Osteoblast (primary cell): ENCODE data around the gene EIF4E1B. TPM values are rescaled to one million over a fixed set of nuclear protein-coding genes. Genes with fewer than 3 reads are reported as not detected.

Source experiments
- DNase-seq: peaks from one replicate; pipeline ENCODE4 v3.0.0; 2011; ENCODE audit warnings: low spot score, mixed read lengths; ENCODE audit not compliant: insufficient read length; ENCODE audit errors: missing footprints
- H2AFZ ChIP-seq: 2 replicates; pipeline ENCODE4 v1.6.0; 2011; ENCODE audit warnings: mild to moderate bottlenecking, low read length
- H3K27ac ChIP-seq: 2 replicates; pipeline ENCODE4 v1.5.1; 2011; ENCODE audit warnings: mild to moderate bottlenecking, low read depth, low read length, moderate library complexity
- H3K27me3 ChIP-seq: 2 replicates; pipeline ENCODE4 v1.6.0; 2012; ENCODE audit warnings: mild to moderate bottlenecking, control low read depth, inconsistent platforms, low read length, moderate library complexity; ENCODE audit not compliant: insufficient read depth
- H3K36me3 ChIP-seq: 2 replicates; pipeline ENCODE4 v1.5.1; 2011; ENCODE audit warnings: mild to moderate bottlenecking, low read length, control low read depth, moderate library complexity; ENCODE audit not compliant: insufficient read depth
- H3K4me1 ChIP-seq: 2 replicates; pipeline ENCODE4 v1.5.1; 2011; ENCODE audit warnings: mild to moderate bottlenecking, low read length, control low read depth, moderate library complexity; ENCODE audit not compliant: insufficient read depth
- H3K4me2 ChIP-seq: 2 replicates; pipeline ENCODE4 v1.6.0; 2011; ENCODE audit warnings: mild to moderate bottlenecking, low read length; ENCODE audit not compliant: insufficient read depth
- H3K4me3 ChIP-seq: fragments of 200-600 bp; sonication (generic); 3 replicates; pipeline ENCODE4 v1.5.1; 2012; ENCODE audit warnings: mild to moderate bottlenecking, low read length, inconsistent platforms; ENCODE audit not compliant: insufficient read depth
- H3K79me2 ChIP-seq: 2 replicates; pipeline ENCODE4 v1.6.0; 2012; ENCODE audit warnings: mild to moderate bottlenecking, low read length, control low read depth, inconsistent platforms; ENCODE audit not compliant: insufficient read depth
- H3K9me3 ChIP-seq: 2 replicates; pipeline ENCODE4 v1.5.1; 2011; ENCODE audit warnings: low read depth, low read length, control low read depth
- H4K20me1 ChIP-seq: 2 replicates; pipeline ENCODE4 v1.6.0; 2012; ENCODE audit warnings: mild to moderate bottlenecking, low read length, control low read depth; ENCODE audit not compliant: insufficient read depth
- total RNA-seq: library from RNA; depleted of rRNA; stranded (reverse); fragments of >200 nt; gene quantifications from 2 replicates; pipeline ENCODE4 v1.2.3, GENCODE V29; 2012
- TF ChIP-seq, protein P1 (sequence below): IDR thresholded peaks from 2 replicates; pipeline ENCODE4 v1.5.1; 2011; ENCODE audit warnings: mild to moderate bottlenecking, low read depth, low read length, moderate library complexity; ENCODE audit errors: extremely low read depth

EIF4E1B gene
- total RNA-seq, 1 donor, result not detected

DNA sequence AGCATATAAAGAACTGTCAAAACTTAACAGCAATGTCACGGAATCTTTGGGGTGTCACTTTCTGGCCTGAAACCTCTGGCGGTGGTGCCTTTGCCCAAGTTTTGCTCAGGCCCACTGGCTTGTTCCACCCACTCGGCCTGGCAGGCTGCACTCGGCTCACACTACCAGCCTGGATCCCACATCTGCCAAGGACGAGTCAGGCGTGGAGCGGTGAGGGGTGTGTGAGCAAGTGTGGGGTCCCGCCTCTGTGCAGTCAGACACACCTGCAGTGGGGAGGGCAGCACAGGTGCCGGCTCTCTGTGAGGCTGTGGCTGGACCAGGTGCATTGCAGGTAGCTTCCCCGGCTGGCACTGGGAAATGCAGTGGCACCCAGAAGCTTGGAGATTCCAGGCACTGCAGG, 56.8 kb downstream of the EIF4E1B start:
- peaks cover 49% of the 10 kb centered on the region for H3K27me3 ChIP-seq
- no peaks in the 10 kb centered on the region for H3K36me3 ChIP-seq
- H3K4me2 ChIP-seq, result no peak overlapping the region
- no peak for DNase-seq
- TF ChIP-seq, protein P1, sequence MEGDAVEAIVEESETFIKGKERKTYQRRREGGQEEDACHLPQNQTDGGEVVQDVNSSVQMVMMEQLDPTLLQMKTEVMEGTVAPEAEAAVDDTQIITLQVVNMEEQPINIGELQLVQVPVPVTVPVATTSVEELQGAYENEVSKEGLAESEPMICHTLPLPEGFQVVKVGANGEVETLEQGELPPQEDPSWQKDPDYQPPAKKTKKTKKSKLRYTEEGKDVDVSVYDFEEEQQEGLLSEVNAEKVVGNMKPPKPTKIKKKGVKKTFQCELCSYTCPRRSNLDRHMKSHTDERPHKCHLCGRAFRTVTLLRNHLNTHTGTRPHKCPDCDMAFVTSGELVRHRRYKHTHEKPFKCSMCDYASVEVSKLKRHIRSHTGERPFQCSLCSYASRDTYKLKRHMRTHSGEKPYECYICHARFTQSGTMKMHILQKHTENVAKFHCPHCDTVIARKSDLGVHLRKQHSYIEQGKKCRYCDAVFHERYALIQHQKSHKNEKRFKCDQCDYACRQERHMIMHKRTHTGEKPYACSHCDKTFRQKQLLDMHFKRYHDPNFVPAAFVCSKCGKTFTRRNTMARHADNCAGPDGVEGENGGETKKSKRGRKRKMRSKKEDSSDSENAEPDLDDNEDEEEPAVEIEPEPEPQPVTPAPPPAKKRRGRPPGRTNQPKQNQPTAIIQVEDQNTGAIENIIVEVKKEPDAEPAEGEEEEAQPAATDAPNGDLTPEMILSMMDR, result no peak
- peaks cover 4% of the 10 kb centered on the region for H3K9me3 ChIP-seq
- H3K27ac ChIP-seq, result no peak overlapping the region
- H3K79me2 ChIP-seq, result no peaks in the 10 kb centered on the region
- no peaks in the 10 kb centered on the region for H4K20me1 ChIP-seq
- no peaks in the 10 kb centered on the region for H3K4me1 ChIP-seq
- H2AFZ ChIP-seq, result no peak overlapping the region
- H3K4me3 ChIP-seq, result no peak overlapping the region

DNA sequence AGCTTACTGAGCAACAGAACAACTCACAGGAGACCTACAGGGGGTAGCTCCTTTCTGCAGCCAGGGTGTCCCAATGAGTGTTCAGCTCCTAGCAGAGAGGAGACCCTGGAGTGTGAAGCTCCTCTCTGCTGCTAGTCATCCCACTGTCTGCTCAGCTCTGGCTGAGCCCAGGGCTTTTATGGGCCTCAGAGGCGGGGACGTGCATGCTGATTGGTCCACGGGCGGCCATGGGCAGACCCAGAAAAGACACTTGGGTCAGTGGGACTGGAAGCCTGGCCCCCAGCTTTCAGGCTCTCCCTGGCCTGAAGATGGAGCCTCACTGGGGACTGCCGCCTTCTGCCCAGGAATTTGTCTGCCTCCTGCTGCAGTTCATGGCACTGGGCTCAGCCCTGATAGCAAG, 57.4 kb downstream of the EIF4E1B start:
- TF ChIP-seq, protein P1, result no peak
- Histone ChIP-seq H4K20me1 (no peaks in the 10 kb centered on the region), H3K4me2 (no peak overlapping the region), H2AFZ (no peak overlapping the region), H3K27ac (no peak overlapping the region), H3K4me1 (no peaks in the 10 kb centered on the region), H3K36me3 (no peaks in the 10 kb centered on the region), H3K27me3 (peaks cover 51% of the 10 kb centered on the region), H3K9me3 (peaks cover 4% of the 10 kb centered on the region), H3K4me3 (no peak overlapping the region), H3K79me2 (no peaks in the 10 kb centered on the region)
- no peak for DNase-seq

DNA sequence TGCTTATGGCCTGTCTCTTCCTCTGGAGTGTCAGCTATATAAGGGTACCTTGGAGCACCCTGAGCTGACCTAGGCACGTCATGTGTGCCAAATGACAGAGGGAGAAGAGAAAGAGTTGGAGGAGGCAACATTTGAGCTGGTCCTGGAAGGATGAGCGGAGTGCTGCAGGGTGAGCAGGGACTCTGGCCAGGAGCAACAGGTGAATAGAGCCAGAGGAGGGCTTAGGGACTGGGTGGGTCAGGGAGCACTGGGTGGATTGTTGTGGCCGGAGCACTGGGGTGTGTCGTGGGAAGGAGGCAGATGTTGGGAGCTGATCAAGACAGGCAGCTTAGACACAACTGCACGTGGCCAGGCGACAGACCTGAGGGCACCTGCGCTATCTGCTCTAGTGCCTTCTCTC, 60.4 kb downstream of the EIF4E1B start:
- Histone ChIP-seq H4K20me1 (no peaks in the 10 kb centered on the region), H3K27me3 (peaks cover 55% of the 10 kb centered on the region), H2AFZ (no peak overlapping the region), H3K36me3 (no peaks in the 10 kb centered on the region), H3K9me3 (peaks cover 4% of the 10 kb centered on the region), H3K27ac (no peak overlapping the region), H3K79me2 (no peaks in the 10 kb centered on the region), H3K4me3 (no peak overlapping the region), H3K4me1 (no peaks in the 10 kb centered on the region), H3K4me2 (no peak overlapping the region)
- no peak for DNase-seq
- TF ChIP-seq, protein P1, result no peak

DNA sequence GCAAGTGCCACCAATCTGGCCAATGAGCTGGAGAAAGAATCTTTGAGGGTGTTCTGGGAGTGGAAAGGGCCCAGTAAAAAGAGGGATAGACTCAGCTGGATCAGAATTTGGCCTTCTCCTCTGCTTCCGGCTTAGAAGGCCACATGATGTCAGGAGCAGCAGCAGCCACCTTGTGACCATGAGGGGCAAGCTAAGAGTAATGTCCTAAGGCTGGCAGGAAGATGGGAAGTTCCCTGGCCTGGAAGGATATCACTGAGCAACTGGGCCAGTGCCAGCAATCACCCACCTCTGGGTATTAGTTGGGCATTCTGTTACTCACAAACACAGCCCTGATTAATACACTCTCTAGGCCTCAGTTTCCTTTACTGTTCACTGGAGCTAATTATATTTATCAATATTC, 61.0 kb downstream of the EIF4E1B start:
- TF ChIP-seq, protein P1, result no peak
- Histone ChIP-seq H3K27me3 (peaks cover 62% of the 10 kb centered on the region), H3K27ac (no peak overlapping the region), H4K20me1 (no peaks in the 10 kb centered on the region), H3K4me2 (no peak overlapping the region), H3K9me3 (peaks cover 4% of the 10 kb centered on the region), H3K4me3 (no peak overlapping the region), H3K79me2 (no peaks in the 10 kb centered on the region), H3K36me3 (no peaks in the 10 kb centered on the region), H2AFZ (no peak overlapping the region), H3K4me1 (no peaks in the 10 kb centered on the region)
- no peak for DNase-seq
